H1 (cell line): ENCODE results near the gene ZBTB16. TPM values are rescaled to one million over a fixed set of nuclear protein-coding genes. Genes with fewer than 3 reads are reported as not detected.

ENCODE experiments used
- ASH2L ChIP-seq: fragments of 200-600, 300-600 bp; sonication (generic); IDR thresholded peaks from one replicate; pipeline ENCODE4 v1.7.1; 2017; ENCODE audit warnings: low read length
- CHD2 ChIP-seq: IDR thresholded peaks from 2 replicates; pipeline ENCODE4 v1.6.1; 2012; ENCODE audit warnings: low read length, improper control_type of control experiment
- JUND ChIP-seq: IDR thresholded peaks from 2 replicates; pipeline ENCODE4 v1.6.1; 2011; ENCODE audit warnings: mild to moderate bottlenecking, improper control_type of control experiment, low read length
- RAD21 ChIP-seq, 2 experiments: IDR thresholded peaks in 1 of 2; conservative IDR thresholded peaks in 1 of 2; 2 replicates each; pipeline ENCODE4 v1.6.1; 2011; ENCODE audit warnings: low read depth in 2 of 2, low read length in 2 of 2, improper control_type of control experiment in 1 of 2, inconsistent platforms in 1 of 2, mild to moderate bottlenecking in 1 of 2, moderate library complexity in 1 of 2
- SP1 ChIP-seq: IDR thresholded peaks from 2 replicates; pipeline ENCODE4 v1.6.1; 2011; ENCODE audit warnings: low read depth, low read length
- TBP ChIP-seq: IDR thresholded peaks from 2 replicates; pipeline ENCODE4 v1.6.1; 2011; ENCODE audit warnings: low read depth, low read length, improper control_type of control experiment
- polyA plus RNA-seq, 7 experiments: library from polyadenylated mRNA; depleted of rRNA in 3 of 7; stranded (reverse) in 5 of 7; unstranded in 2 of 7; fragments of >200 nt in 5 of 7; fragments of 200-250 nt in 2 of 7; gene quantifications; 1 replicate in 5 of 7; 2 replicates in 1 of 7; 4 replicates in 1 of 7; pipeline versions ENCODE4 v1.2.1 to v1.2.3, GENCODE V29; 2011 to 2013; ENCODE audit warnings: missing spikeins in 2 of 7, mixed read lengths in 2 of 7
- total RNA-seq: library from RNA; stranded (reverse); fragmentation: NEBNext Ultra II Directional; extraction: Animal tissue kit (Norgen Biotek cat#: 25700); gene quantifications from 2 replicates; pipeline ENCODE4 v1.2.1, GENCODE V29; 2021
- TF ChIP-seq, protein P1 (sequence below), 3 experiments: IDR thresholded peaks; 1 replicate in 2 of 3; 2 replicates in 1 of 3; pipeline versions ENCODE4 v1.5.1 to v1.6.1; 2011; ENCODE audit warnings: low read length in 3 of 3, mild to moderate bottlenecking in 3 of 3, inconsistent platforms in 2 of 3, low read depth in 1 of 3, moderate library complexity in 1 of 3; ENCODE audit not compliant: insufficient read depth in 1 of 3; ENCODE audit errors: control extremely low read depth in 1 of 3
- TF ChIP-seq, protein P2 (sequence below): IDR thresholded peaks from 2 replicates; pipeline ENCODE4 v1.6.1; 2011; ENCODE audit warnings: low read length, improper control_type of control experiment

ZBTB16 gene
- total and polyA plus RNA-seq, 2 of the 8 experiments (the other 6 are each of a cell fraction or from before 2014, with no cell fraction given): 0.12 to 0.61 TPM

DNA sequence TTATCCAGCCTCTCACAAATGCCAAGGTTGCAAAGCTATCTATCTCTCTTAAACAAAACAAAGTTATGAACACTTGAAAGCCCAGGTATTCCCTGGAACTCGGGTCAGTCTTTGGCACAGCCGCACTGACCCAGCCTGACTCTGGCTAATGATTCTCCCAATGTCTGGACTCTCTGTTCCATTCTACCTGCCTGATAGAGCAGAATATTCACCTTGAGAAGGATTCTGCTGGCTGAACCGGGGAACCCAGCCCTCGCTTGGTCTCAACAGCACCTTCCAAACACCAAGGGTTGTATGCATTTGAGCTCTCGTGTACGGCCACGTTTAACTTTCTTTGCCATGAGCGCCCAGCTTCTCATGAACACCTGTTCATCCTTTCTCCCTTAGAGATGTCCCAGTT is 116.8 kb downstream of the ZBTB16 start (continued):
- TF ChIP-seq, protein P1, sequence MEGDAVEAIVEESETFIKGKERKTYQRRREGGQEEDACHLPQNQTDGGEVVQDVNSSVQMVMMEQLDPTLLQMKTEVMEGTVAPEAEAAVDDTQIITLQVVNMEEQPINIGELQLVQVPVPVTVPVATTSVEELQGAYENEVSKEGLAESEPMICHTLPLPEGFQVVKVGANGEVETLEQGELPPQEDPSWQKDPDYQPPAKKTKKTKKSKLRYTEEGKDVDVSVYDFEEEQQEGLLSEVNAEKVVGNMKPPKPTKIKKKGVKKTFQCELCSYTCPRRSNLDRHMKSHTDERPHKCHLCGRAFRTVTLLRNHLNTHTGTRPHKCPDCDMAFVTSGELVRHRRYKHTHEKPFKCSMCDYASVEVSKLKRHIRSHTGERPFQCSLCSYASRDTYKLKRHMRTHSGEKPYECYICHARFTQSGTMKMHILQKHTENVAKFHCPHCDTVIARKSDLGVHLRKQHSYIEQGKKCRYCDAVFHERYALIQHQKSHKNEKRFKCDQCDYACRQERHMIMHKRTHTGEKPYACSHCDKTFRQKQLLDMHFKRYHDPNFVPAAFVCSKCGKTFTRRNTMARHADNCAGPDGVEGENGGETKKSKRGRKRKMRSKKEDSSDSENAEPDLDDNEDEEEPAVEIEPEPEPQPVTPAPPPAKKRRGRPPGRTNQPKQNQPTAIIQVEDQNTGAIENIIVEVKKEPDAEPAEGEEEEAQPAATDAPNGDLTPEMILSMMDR (IDR thresholded peaks at IDR 0.05; ENCODE audit: control extremely low read depth in 1 of 3, insufficient read depth in 1 of 3, low read depth in 1 of 3, low read length in 3 of 3): no peak
- no peak for TF ChIP-seq CHD2
- no peak for TF ChIP-seq JUND
- no peak for TF ChIP-seq TBP
- TF ChIP-seq, protein P2, sequence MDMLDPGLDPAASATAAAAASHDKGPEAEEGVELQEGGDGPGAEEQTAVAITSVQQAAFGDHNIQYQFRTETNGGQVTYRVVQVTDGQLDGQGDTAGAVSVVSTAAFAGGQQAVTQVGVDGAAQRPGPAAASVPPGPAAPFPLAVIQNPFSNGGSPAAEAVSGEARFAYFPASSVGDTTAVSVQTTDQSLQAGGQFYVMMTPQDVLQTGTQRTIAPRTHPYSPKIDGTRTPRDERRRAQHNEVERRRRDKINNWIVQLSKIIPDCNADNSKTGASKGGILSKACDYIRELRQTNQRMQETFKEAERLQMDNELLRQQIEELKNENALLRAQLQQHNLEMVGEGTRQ: no peak
- TF ChIP-seq ASH2L: no peak
- no peak for TF ChIP-seq RAD21 (IDR thresholded peaks at IDR 0.05 in 1 of 2, conservative IDR thresholded peaks at IDR 0.05 in 1 of 2; ENCODE audit: low read depth in 2 of 2, low read length in 2 of 2)
- no peak for TF ChIP-seq SP1
